GM12875 (cell line): Measurements from ENCODE around the gene MRPS2.

ENCODE experiments used
- H3K4me3 ChIP-seq: one replicate; pipeline ENCODE4 v1.5.1; 2011; ENCODE audit warnings: low read depth, low read length, control low read depth
- TF ChIP-seq, protein P1 (sequence below): IDR thresholded peaks from 2 replicates; pipeline ENCODE4 v1.5.1; 2011; ENCODE audit warnings: low read depth, mild to moderate bottlenecking, control low read depth, inconsistent platforms, low read length, moderate library complexity, borderline replicate concordance; ENCODE audit not compliant: insufficient read depth

The MRPS2 gene

GRCh38 chr9:135488013-135488330 is 12.5 kb upstream of the MRPS2 start:
- TF ChIP-seq, protein P1, sequence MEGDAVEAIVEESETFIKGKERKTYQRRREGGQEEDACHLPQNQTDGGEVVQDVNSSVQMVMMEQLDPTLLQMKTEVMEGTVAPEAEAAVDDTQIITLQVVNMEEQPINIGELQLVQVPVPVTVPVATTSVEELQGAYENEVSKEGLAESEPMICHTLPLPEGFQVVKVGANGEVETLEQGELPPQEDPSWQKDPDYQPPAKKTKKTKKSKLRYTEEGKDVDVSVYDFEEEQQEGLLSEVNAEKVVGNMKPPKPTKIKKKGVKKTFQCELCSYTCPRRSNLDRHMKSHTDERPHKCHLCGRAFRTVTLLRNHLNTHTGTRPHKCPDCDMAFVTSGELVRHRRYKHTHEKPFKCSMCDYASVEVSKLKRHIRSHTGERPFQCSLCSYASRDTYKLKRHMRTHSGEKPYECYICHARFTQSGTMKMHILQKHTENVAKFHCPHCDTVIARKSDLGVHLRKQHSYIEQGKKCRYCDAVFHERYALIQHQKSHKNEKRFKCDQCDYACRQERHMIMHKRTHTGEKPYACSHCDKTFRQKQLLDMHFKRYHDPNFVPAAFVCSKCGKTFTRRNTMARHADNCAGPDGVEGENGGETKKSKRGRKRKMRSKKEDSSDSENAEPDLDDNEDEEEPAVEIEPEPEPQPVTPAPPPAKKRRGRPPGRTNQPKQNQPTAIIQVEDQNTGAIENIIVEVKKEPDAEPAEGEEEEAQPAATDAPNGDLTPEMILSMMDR: no peak
- no peak overlapping the region for H3K4me3 ChIP-seq

DNA sequence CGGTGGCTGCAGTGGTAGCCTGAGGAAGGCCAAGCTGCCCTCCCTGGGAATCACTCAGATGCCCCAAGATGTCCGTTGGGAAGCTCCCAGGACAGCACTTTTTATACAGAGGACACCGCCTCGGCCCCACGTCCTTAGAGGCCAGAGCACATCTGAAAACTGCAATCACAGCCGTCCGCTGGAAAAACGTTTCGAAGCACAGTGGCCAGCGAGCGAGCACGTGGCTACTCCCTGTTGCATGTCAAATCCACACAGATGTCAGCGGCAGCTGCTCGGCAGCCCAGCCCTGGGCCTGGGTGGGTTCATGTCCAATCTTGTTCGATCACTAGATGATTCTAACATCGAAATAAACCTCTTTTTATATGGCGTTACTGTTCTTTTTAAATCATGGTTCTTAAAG is 12.0 kb upstream of the MRPS2 start:
- TF ChIP-seq, protein P1: no peak
- H3K4me3 ChIP-seq: no peak overlapping the region

DNA sequence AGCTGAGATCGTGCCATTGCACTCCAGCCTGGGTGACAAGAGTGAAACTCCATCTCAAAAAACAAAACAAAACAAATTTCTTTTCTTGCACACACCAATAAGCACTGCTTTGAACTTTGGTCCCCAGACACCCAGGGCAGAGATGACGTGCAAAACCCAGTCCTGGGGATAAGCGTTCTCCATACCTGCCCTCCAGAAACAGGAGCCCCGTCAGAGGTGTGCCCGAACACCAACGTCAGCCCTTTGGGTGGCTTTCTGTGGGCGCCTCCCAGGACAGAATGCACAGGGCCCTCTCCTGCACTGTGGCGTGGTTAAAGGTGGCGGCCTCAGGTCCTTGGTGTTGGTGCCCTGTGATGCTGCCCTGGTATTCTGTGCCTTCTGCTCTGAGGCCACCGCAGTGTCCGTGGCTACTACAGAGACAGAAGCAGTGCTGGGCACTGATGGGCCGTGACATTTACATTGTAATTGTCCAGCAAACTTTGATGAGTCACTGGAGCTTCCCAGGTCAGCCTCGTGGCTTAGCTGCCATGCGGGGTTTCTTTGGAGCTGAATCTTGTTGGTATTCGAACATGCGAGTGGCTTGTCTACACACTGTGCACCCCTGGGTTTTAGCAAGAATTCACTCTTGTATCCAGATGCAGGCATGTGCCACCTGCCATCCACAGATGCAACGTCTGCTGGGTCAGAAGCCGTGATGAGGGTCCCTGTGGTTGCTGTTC is 11.1 kb upstream of the MRPS2 start:
- TF ChIP-seq, protein P1: no peak
- no peak overlapping the region for H3K4me3 ChIP-seq

- H3K4me3 ChIP-seq: no peak overlapping the region
- TF ChIP-seq, protein P1: no peak
These were observed 10.2 kb upstream of the MRPS2 start for GRCh38 chr9:135490166-135490870.

DNA sequence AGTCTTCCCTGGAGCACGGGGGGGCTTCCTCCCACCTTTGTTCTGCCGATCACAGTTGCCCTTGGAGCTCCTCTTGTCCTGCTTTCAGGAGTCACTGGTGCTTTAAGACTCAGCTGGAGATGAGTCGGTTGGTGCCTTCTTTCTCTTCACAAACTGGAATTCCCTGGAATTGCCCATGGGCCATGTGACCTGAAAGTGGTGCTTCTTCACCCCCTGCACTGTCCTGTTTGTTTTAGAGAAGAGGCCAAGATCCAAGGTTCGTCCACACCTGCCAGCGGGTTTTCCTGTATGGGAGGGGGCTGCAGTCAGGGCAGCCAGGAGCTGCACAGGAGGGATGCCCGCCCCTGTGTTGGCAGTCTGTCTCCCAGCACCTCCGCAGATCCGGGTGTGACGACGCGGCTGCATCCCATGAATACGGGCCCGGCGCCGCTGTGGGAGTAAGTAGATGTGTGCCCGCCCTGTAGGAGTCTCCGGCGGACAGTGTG is 9.5 kb upstream of the MRPS2 start:
- no peak overlapping the region for H3K4me3 ChIP-seq
- TF ChIP-seq, protein P1: no peak

- TF ChIP-seq, protein P1: no peak
These were observed 8.7 kb upstream of the MRPS2 start for GRCh38 chr9:135491764-135492163.

DNA sequence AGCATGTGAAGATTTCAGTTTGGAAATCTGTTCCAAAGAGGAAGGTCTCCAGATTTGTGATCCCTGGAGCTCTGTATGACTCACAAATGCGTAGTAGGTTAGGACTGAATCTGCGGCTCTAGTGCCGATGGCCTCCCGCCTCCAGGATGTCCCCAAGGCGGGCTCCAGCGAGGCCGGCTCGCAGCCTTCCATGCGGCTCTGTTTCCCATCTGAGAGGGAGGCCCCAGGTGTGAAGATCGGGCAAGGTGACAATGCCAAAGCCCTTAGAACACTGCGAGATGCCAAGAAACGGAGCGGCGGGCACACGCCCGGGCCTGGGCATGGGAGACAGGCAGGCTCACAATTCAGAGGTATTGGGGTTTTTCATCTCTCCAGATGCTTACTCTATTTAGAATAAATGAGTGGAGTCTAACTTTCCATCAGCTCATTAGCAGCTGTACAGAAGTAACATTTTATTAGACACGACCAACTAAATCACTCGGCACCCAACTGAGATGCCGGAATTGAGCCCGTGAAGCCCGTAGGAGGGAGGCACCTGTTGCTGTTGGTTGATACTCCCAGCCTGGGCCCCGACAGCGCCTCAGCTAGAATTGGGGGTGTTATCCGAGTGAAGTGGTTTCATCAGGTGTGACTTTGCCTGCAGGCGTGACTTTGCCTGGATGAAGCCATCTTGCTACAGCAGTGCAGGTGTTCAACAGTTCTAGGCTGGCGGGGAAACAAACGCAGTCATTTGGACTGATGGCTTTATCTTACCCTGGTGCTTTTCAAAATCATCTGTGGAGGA is 7.4 kb upstream of the MRPS2 start:
- TF ChIP-seq, protein P1: no peak
- H3K4me3 ChIP-seq: no peak overlapping the region

More at GRCh38 chr9:135491764-135492163, 8.7 kb upstream of the MRPS2 start:
- no peak overlapping the region for H3K4me3 ChIP-seq
